GM21529 (cell line): ENCODE data around the gene CYP21A2.

Experiments
- ATAC-seq: cut with Tn5 transposase; IDR thresholded peaks from one replicate; pipeline ENCODE4 v1.9.1; 2021; ENCODE audit not compliant: unreplicated experiment

The CYP21A2 gene

DNA sequence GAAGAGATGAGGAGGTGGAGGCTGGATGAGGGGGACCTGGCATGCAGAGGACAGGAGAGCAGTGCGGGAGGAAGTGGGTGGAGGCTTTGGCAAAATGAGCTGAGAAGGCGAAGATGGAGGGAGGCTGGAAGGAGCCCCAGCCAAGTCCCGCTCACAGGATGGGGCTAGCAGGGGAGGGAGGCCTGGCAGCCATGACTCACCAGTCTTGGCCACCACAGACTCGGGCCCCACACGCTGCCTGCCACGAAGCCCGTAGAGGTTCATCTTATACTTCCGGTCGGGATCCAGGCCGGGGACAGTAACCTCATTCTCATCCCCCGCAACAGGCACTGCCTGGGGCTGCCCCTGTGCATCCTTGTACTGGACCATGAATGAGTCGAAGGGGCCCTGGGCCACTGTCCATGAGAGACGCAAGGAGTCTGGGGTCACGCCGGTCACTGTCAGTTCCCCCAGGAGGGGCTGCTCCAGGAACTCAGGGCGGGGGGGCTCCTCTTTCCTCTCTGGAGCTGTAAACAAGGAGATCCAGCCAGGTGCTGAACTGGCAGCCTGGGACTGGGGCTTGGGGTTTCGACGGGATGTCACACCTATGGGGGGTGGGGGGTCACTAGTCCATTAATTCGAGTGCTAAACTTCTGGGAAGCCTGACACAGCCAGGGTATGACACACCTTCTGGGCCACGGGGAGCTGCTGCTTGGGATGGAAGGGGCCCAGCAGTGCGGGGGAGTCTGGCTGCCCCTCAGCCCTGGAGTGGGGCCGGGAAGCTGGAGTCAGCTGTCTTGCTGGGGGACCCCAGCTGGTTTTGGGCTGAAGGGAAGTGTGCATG lies 43.2 kb downstream of the CYP21A2 start:
- no peak for ATAC-seq

DNA sequence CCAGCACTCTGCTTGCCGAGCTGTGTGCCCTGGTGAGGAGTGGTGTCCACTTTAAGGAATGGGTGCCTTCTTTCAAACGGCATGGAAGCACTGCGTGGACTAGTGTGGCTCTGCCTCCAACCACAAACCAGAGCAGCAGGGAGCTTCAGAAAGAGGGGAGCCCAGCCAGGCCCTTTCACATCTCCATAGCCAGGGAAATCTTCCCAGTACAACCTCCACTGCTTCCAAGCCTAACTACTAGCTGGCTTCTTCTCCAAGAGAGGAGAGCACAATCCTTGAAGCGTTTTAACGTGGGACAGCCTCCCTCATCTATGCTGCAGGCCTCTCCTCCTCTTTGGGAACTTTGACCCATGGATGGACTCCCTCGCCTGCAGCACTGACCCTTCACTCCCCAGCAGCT lies 44.3 kb downstream of the CYP21A2 start:
- ATAC-seq, result no peak

DNA sequence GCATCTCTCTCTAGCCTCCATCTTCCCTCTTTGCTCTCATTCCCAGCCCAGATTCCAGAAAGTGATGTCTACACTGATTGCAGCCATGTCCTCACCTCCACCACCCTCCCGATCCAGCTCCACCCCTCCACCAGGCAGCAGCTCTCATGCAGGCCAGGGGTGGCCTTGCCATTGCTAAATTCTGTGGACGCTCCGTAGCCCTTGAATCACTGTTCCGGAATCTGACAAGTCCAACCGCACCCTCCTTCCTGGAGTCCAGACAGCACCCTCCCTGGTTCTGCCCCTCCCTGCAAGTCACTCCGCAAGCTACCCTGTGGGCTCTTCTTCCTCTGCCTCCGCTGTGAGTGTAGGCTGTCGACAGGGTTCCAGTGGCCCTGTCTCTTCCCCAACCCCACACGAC lies 44.7 kb downstream of the CYP21A2 start:
- ATAC-seq, result no peak

DNA sequence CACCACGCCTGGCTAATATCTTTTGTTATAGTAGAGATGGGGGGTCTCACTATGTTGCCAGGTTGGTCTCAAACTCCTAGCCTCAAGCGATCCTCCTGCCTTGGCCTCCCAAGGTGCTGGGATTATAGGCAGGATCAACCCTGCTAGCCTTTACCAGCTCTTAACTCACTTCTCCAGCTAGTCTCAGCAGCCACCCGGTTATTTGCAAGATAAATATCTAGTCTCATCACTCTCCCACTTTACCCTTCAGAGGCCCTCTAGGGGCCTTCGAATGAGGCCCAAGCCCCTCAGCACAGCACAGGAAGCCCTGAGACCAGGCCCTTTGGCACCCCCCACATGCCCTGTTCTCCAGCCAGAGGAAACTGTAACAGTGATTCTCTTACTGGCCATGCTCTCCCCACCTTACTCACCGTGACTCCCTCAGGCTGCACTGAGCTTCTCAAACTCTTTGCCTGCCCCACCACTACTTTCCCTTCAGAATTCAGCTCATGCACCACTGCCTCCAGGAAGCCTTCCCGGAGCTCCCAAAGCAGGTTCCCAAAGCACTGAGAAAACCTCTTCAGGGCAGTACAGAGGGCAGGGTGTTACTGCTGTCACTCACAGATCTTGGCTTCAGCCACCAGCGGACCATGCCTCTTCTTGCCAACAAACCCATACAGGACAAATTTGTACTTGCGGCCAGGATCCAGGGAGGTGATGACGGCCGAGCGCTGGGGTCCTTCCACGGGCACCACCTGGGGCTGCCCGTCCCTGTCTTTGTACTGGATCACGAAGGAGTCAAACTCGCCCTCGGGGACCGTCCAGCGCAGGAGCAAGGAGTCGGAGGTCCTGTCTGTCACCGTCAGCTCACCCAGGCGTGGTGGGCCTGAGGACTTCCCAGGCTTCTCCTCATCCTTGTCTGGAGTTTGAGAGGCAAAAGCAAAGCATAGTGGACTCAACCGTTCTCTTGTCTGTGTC lies 45.9 kb downstream of the CYP21A2 start:
- ATAC-seq, result no peak

DNA sequence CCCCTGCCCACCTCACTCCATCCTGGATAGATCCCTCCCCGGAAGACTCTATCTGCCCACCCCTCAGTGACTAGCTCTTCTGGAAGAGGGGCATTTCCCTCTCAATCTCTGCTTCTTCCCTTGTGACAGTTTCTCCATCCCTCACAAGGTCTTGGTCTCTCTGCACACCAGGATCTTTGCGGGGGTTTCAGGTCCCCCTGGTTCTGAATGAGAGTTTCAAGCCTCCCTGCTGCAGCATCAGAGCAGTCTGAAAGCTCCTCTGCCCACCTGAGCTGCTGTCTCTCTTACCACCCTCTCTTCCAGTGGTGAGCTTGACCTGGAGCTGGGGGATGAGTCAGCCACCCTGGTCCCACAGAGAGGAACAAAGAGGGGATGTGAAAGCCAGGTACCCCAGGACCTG lies 46.6 kb downstream of the CYP21A2 start:
- no peak for ATAC-seq

DNA sequence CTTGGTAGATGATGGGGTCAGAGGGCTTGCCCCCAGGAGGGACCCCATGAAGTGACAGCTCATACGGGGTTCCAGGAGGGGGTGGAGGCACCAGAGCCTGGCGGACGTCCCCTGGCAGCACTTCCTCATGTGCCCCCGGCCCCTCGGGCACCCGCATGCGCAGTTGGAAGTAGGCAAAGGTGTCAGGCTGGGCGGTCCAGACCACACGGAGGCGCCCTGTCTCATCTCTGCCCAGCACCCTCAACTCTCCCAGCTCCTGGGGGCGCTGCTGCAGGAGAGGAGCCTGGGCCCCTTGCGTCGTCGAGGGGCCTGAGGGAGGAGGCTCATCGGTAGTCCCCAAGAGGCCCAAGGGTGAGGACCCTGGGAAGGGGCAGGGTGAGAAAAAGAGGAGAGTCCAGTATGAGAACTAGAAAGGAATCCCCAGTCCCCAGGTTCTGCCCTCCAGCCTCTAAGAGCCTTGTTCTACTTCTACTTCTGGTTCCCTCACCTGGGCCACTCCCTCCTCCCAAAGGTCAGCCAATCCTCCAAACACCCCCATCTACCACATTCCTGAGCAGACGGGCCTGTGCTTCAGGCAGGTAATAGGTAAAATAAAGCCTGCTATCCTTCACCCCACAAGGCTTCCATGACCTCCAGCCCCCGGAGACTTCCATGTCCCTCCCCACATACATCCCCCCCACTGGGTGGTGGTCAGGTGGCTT lies 47.7 kb downstream of the CYP21A2 start:
- ATAC-seq, result no peak

DNA sequence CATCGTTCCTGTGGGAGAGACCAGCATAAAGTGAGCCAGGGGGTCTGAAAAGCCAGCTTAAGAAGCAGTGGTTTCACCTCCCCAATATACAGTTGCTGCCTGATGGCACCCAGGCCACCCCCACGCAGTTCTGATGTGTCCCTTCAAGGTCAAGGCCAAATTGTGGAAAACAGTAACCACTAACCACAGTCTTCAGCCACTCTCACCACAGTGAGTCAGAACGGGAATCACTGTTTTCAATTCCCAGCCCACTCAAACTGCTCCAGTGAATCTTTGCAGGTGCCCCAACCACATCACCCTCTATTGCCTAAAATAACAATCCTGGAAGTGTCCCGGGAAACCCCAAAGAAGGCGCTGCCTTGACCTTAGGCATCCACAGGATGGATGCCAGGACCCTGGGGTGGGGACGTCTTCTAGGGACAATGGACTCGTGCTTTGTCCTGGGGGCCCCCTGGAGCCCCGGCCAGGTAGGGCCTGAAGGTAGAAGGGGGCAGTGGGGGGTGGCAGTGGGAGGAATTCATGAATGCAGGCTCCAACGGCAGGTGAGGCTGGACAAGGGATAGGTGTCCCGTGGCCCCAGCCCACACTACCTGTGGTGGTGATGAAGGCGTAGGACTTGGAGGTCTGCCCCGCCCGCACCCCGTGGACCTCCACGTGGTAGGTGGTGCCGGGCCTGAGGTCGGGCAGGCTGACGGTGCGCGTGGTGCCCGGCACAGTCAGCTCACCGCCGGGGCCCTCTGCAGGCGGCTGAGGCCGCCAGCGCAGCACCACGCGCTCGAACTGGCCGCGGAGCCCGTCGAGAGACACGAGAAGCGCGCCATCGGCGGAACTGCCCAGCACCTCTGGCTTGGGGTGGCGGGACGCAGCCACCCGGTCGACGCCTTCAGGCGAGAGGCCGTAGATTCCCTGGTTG lies 48.7 kb downstream of the CYP21A2 start:
- ATAC-seq, result no peak

DNA sequence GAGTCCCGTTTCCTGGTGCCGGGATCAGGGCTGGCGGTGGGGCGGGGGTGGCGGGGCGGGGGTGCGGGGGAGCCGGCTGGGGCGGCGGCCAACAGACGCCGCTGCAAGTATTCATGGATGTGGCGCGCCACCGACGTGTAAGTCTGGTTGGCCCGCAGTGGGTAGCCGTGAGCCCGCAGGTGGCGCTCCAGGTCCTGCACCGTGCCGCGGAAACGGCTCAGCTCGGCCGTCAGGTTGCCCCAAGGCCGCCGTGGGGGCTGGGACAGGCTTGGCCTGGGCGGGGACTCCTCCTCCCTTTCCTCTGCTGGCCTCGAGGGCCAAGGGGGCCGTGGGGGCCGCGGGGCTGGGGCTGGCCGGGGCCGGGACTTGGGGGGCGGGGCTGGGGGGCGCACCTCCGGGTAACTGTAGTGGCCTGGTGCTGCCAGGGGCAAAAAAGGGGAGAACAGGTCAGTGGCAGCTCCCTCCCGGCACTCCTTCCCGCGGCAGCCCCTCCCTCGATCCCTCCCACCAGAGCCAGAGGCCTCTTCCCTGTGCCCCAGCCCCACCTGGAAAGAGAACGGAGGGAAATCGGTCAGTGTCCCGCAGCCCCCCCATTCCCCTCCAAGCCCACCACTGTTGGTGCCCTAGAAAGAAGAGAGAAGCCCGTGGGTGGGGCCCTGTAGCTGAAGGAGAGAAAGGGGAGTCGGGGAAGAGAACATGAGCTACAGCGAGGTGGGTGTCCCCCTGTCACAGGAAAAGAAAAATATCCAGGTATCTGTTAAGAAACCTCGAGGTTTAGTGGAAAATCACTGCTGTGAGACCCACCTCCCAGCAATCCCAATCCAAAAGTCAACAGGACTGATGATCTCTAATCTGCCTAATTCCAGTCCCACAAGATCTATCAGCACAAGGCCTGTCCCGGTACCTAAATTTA lies 49.6 kb downstream of the CYP21A2 start:
- no peak for ATAC-seq

DNA sequence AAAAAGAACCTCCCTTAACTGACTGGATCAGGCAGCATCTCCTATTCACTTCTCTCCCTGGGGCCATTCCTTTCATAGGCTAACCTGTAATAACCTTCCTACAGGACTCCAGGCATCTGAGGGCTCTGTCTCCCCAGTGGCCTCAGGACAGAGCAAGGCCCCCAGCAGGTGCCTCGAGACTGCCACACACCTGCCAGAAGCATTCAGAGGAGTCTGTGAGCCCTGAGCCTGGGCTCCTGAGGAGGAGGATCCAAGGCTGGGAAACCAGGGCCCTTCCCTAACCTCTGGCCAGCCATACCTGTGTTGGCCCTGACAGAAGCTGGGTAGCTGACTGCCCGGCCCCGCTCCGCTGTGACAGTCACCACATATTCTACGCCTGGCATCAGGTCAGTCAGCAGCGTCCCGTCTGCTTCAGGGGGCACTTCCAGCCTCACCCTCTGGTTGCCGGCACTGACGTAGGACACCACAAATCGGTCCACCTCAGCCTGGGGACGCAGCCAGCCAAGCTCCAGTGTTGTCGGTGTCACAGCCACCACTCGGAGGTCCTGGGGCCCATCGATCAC lies 50.4 kb downstream of the CYP21A2 start:
- no peak for ATAC-seq

DNA sequence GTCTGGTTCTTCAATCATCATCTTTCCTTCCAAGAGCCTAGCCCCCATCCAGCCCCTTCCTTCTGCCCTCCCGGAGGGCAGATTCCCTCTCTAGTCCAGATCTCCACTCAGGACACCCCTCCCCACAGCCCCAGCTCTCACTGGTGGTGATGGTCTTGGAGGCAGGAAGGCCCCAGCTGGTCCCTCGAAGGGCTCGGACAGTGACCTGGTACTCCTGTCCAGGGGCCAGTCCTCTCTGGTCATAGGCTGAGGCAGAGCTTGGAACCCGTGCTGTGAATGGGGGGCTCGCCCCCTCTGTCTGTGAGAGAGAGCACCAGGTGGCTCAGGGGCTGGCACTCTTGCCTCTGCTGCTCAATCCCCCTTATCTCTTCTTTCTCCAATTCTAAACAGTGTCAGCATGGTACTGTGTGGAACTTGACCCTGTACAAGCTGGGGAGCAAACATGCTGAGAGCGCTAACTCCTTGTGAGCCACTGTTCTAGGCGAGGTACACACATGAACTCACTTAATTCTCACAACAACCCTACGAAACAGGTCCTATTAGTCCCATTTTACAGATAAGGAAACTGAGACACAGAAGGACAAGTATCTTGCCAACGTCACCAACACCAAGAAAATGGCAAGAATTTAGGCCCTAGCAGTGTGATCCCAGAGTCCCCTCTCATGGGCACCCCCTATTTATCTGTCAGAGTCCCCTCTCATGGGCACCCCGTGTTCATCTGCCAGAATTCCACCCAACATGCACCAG lies 51.0 kb downstream of the CYP21A2 start:
- ATAC-seq, result no peak
